C1 segment of cervical spinal cord (tissue), 14 donors: Measurements from ENCODE around the gene PF4V1.

Experiments
- DNase-seq, 14 donors: peaks; one replicate each; lab custom pipeline; 2025; lab: John Stamatoyannopoulos, UW

Gene PF4V1

GRCh38 chr4:73853246-73853704 is at the start of gene PF4V1:
Gene PF4V1, plus strand, starts transcription at chr4:73853296. Its CDS starts 67 bp downstream, at chr4:73853363.
- DNase-seq = no peak

- DNase-seq = no peak
Observed at GRCh38 chr4:73810191-73810590, 42.9 kb upstream of the PF4V1 start.

GRCh38 chr4:73811841-73812240 is 41.3 kb upstream of the PF4V1 start:
- DNase-seq = no peak

- no peak for DNase-seq
Observed at GRCh38 chr4:73814679-73815078, 38.4 kb upstream of the PF4V1 start.

GRCh38 chr4:73815145-73815544 is 38.0 kb upstream of the PF4V1 start:
- DNase-seq = no peak

GRCh38 chr4:73816814-73817213 is 36.3 kb upstream of the PF4V1 start:
- no peak for DNase-seq

GRCh38 chr4:73817341-73817740 is 35.8 kb upstream of the PF4V1 start:
- DNase-seq = no peak

- no peak for DNase-seq
Observed at GRCh38 chr4:73821325-73821724, 31.8 kb upstream of the PF4V1 start.

- DNase-seq = no peak
Observed at GRCh38 chr4:73822389-73822788, 30.7 kb upstream of the PF4V1 start.

GRCh38 chr4:73822812-73823504 is 30.1 kb upstream of the PF4V1 start:
- DNase-seq = no peak

- DNase-seq = no peak
Observed at GRCh38 chr4:73823760-73824159, 29.3 kb upstream of the PF4V1 start.

GRCh38 chr4:73828956-73829355 is 24.1 kb upstream of the PF4V1 start:
- no peak for DNase-seq

GRCh38 chr4:73831569-73831968 is 21.5 kb upstream of the PF4V1 start:
- DNase-seq = no peak

- DNase-seq = no peak
Observed at GRCh38 chr4:73832651-73833237, 20.4 kb upstream of the PF4V1 start.

- DNase-seq = no peak
Observed at GRCh38 chr4:73836373-73837279, 16.5 kb upstream of the PF4V1 start, which contains the start of gene CXCL6. Gene CXCL6, plus strand, starts transcription at chr4:73836678. Its CDS starts 73 bp downstream, at chr4:73836751.

GRCh38 chr4:73839071-73839470 is 14.0 kb upstream of the PF4V1 start:
- no peak for DNase-seq

- DNase-seq = no peak
Observed at GRCh38 chr4:73839715-73840114, 13.4 kb upstream of the PF4V1 start.

GRCh38 chr4:73841243-73841925 is 11.7 kb upstream of the PF4V1 start:
- no peak for DNase-seq

GRCh38 chr4:73842696-73843095 is 10.4 kb upstream of the PF4V1 start:
- DNase-seq = no peak

GRCh38 chr4:73843369-73843768 is 9.7 kb upstream of the PF4V1 start:
- DNase-seq = no peak

- no peak for DNase-seq
Observed at GRCh38 chr4:73844345-73844744, 8.8 kb upstream of the PF4V1 start.

- DNase-seq = no peak
Observed at GRCh38 chr4:73844806-73845205, 8.3 kb upstream of the PF4V1 start.
